Nephron progenitor cell (in vitro differentiated cells): ENCODE results near the gene DNAJC15.
"Not testable (repeated sequence)": the region's sequence is repeated elsewhere in the genome, so short reads cannot be mapped to it uniquely, and the experiment has no call there.

ENCODE experiments used
- DNase-seq: peaks from one replicate; pipeline ENCODE4 v3.0.0; 2021
- H3K27ac Mint-ChIP-seq: 2 replicates; pipeline ENCODE4 v1.8.0; 2021; ENCODE audit warnings: mild to moderate bottlenecking, moderate library complexity, mixed read lengths
- H3K27me3 Mint-ChIP-seq: 2 replicates; pipeline ENCODE4 v1.8.0; 2021; ENCODE audit warnings: mild to moderate bottlenecking, low read depth, mixed read lengths; ENCODE audit not compliant: poor library complexity
- H3K36me3 Mint-ChIP-seq: 2 replicates; pipeline ENCODE4 v1.8.0; 2021; ENCODE audit warnings: low read depth, mixed read lengths
- H3K4me1 Mint-ChIP-seq: 2 replicates; pipeline ENCODE4 v1.8.0; 2021; ENCODE audit warnings: mixed read lengths
- H3K4me3 Mint-ChIP-seq: 2 replicates; pipeline ENCODE4 v1.8.0; 2021; ENCODE audit warnings: mild to moderate bottlenecking, moderate library complexity, mixed read lengths
- H3K9me3 Mint-ChIP-seq: 2 replicates; pipeline ENCODE4 v1.8.0; 2021; ENCODE audit warnings: mild to moderate bottlenecking, moderate library complexity, mixed read lengths
- CTCF ChIP-seq: fragments of 200-600 bp; sonication (generic); IDR thresholded peaks from 2 replicates; pipeline ENCODE4 v1.5.0; 2021; ENCODE audit warnings: antibody characterized with exemption

The DNAJC15 gene

DNA sequence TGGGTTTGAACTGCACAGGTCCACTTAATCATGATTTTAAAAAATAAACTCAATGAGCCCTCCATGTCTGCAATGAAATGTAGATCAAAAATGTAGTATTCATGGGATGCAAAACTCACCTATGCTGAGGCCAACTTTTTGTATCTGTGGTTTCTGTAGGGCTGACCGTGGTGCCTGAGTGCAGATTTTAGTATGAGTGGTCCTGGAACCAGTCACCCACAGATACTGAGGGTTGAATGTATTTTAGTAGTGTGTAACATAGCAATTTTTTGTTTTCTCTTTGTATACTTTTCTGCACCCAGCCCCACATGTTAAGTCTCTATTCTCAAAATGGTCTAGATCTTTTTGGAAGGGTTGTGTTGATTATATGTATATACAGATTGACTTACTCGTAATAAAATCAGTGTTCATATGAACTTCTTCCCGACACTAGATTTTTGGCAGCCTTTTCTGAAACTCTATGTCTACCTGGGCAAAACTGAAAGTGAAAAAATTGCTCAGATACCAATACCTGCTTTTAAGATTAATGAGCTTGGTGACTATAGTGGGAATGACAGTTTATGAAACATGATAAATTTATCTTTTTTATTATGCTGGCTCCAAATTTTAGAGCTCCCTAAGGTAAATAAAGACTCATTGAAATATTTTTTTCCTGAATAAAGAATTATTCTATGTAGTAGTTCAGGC is 51.6 kb downstream of the DNAJC15 start:
- Mint-ChIP-seq H3K36me3 (peaks cover 39% of the 10 kb centered on the region), H3K4me3 (no peak overlapping the region), H3K4me1 (peaks cover 67% of the 10 kb centered on the region), H3K27me3 (no peaks in the 10 kb centered on the region), H3K27ac (no peak overlapping the region), H3K9me3 (peaks cover 4% of the 10 kb centered on the region)
- TF ChIP-seq CTCF: no peak
- DNase-seq: no peak

DNA sequence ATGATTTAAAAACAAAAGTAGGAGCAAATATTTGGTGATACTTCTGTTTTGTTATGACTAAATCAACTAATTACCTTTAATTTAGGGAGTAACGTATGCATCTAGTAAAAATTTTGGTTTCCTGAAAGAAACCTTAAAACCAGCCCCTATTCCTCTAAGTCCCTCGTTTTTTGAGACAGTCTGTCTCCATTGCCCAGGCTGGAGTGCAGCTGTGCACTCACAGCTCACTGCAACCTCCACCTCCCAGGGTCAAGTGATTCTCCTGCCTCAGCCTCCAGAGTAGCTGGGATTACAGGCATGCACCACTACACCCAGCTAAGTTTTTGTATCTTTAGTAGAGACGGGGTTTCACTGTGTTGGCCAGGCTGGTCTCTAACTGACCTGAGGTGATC is 52.1 kb downstream of the DNAJC15 start:
- H3K9me3 Mint-ChIP-seq, H3K27ac Mint-ChIP-seq, H3K4me3 Mint-ChIP-seq, H3K27me3 Mint-ChIP-seq, DNase-seq: not testable (repeated sequence)
- Mint-ChIP-seq H3K4me1 (peaks cover 62% of the 10 kb centered on the region), H3K36me3 (peaks cover 39% of the 10 kb centered on the region)

DNA sequence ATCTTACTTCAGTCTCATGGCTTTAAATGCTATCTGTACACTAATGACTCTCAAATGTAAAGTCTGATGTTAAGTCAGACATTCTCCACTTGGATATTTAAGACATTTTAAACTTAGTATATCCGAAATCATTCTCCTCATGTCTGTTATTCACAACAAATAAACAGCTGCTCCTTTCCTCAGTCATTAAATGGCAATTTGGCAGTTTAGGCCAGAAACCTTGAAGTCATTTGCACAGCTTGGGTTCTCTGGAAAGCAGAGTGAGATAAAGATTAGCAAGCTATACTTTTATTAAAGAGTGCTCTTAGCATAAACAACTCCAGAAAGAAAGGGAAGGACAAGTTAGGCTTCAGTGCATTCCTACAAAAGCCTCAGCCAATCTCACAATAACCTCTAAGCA is 53.7 kb downstream of the DNAJC15 start:
- TF ChIP-seq CTCF: no peak
- Mint-ChIP-seq H3K27ac (peak overlapping the region; percentile 84), H3K27me3 (no peaks in the 10 kb centered on the region), H3K9me3 (peaks cover 19% of the 10 kb centered on the region), H3K4me1 (peaks cover 47% of the 10 kb centered on the region), H3K36me3 (peaks cover 51% of the 10 kb centered on the region), H3K4me3 (no peak overlapping the region)
- DNase-seq: no peak

GRCh38 chr13:43077461-43077860 is 54.1 kb downstream of the DNAJC15 start:
- Mint-ChIP-seq H3K27me3 (no peaks in the 10 kb centered on the region), H3K4me3 (no peak overlapping the region), H3K27ac (peak overlapping the region; percentile 84), H3K4me1 (peaks cover 43% of the 10 kb centered on the region), H3K9me3 (peaks cover 20% of the 10 kb centered on the region), H3K36me3 (peaks cover 49% of the 10 kb centered on the region)
- DNase-seq: peak; percentile 16
- TF ChIP-seq CTCF: no peak

GRCh38 chr13:43077906-43078305 is 54.5 kb downstream of the DNAJC15 start:
- no peak for DNase-seq
- H3K27me3 Mint-ChIP-seq: no peaks in the 10 kb centered on the region
- peaks cover 18% of the 10 kb centered on the region for H3K9me3 Mint-ChIP-seq
- TF ChIP-seq CTCF: no peak
- H3K4me3 Mint-ChIP-seq: no peak overlapping the region
- H3K27ac Mint-ChIP-seq: peak overlapping the region; percentile 71
- H3K4me1 Mint-ChIP-seq: peaks cover 38% of the 10 kb centered on the region
- peaks cover 45% of the 10 kb centered on the region for H3K36me3 Mint-ChIP-seq

- Mint-ChIP-seq H3K9me3 (peaks cover 16% of the 10 kb centered on the region), H3K27me3 (no peaks in the 10 kb centered on the region), H3K27ac (no peak overlapping the region), H3K36me3 (peaks cover 40% of the 10 kb centered on the region), H3K4me3 (no peak overlapping the region), H3K4me1 (peaks cover 33% of the 10 kb centered on the region)
- TF ChIP-seq CTCF: no peak
- no peak for DNase-seq
Observed at GRCh38 chr13:43078399-43078798, 55.0 kb downstream of the DNAJC15 start.
